Ovary (tissue), 3 donors: ENCODE results near the gene PIM2.

Experiments
- EP300 ChIP-seq: sonication (generic); formaldehyde crosslinking; IDR thresholded peaks from one replicate; pipeline ENCODE4 v1.6.1; 2017; ENCODE audit warnings: antibody characterized with exemption
- POLR2A ChIP-seq: fragments of 450-650 bp; IDR thresholded peaks from one replicate; pipeline ENCODE4 v1.6.1; 2017; ENCODE audit warnings: antibody characterized with exemption, mild to moderate bottlenecking, moderate library complexity
- TF ChIP-seq, protein P1 (sequence below), 3 donors: fragments of 450-650 bp in 2 of 3; fragments of 200-600 bp in 1 of 3; IDR thresholded peaks; one replicate each; pipeline versions ENCODE4 v1.5.1 to v1.8.0; 2016 to 2022; ENCODE audit warnings: antibody characterized with exemption in 3 of 3, mild to moderate bottlenecking in 1 of 3
- donor health status: DM: no; HTN: no; CAD: no.

DNA sequence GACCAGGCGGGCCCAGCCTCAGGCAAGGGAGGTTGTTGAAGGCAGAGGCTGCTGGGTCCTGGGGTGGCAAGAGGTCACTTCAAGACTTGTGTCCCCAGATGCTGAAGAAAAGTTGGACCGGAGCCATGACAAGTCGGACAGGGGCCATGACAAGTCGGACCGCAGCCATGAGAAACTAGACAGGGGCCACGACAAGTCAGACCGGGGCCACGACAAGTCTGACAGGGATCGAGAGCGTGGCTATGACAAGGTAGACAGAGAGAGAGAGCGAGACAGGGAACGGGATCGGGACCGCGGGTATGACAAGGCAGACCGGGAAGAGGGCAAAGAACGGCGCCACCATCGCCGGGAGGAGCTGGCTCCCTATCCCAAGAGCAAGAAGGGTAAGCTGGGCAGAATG is 16.7 kb downstream of the PIM2 start:
- TF ChIP-seq, protein P1, sequence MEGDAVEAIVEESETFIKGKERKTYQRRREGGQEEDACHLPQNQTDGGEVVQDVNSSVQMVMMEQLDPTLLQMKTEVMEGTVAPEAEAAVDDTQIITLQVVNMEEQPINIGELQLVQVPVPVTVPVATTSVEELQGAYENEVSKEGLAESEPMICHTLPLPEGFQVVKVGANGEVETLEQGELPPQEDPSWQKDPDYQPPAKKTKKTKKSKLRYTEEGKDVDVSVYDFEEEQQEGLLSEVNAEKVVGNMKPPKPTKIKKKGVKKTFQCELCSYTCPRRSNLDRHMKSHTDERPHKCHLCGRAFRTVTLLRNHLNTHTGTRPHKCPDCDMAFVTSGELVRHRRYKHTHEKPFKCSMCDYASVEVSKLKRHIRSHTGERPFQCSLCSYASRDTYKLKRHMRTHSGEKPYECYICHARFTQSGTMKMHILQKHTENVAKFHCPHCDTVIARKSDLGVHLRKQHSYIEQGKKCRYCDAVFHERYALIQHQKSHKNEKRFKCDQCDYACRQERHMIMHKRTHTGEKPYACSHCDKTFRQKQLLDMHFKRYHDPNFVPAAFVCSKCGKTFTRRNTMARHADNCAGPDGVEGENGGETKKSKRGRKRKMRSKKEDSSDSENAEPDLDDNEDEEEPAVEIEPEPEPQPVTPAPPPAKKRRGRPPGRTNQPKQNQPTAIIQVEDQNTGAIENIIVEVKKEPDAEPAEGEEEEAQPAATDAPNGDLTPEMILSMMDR (IDR thresholded peaks at IDR 0.05), result no peak
- TF ChIP-seq POLR2A, result no peak
- no peak for TF ChIP-seq EP300
